ENCODE results near the gene ZNF521.

DNA sequence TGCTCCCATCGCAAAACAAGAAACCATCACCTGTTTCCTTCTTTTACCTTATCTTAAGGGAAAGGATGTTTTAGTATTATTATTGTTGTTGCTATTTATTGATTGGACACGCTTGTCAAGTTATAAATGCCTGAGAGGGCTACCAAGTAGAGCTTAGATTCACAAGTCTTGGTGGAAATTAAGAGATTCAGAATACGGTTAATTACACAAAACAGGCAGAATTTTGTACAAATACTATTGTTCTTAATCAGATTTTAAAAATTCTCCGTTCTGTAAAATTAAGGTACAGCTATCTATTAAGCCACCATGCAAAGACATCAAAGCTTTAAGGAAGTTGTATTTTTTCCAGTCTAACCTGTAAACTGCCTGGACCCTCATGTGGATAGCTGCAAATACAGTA, 1.1 kb upstream of the ZNF521 start:
- TF ChIP-seq, protein P1, sequence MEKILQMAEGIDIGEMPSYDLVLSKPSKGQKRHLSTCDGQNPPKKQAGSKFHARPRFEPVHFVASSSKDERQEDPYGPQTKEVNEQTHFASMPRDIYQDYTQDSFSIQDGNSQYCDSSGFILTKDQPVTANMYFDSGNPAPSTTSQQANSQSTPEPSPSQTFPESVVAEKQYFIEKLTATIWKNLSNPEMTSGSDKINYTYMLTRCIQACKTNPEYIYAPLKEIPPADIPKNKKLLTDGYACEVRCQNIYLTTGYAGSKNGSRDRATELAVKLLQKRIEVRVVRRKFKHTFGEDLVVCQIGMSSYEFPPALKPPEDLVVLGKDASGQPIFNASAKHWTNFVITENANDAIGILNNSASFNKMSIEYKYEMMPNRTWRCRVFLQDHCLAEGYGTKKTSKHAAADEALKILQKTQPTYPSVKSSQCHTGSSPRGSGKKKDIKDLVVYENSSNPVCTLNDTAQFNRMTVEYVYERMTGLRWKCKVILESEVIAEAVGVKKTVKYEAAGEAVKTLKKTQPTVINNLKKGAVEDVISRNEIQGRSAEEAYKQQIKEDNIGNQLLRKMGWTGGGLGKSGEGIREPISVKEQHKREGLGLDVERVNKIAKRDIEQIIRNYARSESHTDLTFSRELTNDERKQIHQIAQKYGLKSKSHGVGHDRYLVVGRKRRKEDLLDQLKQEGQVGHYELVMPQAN (conservative IDR thresholded peaks at IDR 0.05), result no peak
- no peak for TF ChIP-seq SP1 (IDR thresholded peaks at IDR 0.05; ENCODE audit: low read depth, low read length)
- TF ChIP-seq, protein P2, sequence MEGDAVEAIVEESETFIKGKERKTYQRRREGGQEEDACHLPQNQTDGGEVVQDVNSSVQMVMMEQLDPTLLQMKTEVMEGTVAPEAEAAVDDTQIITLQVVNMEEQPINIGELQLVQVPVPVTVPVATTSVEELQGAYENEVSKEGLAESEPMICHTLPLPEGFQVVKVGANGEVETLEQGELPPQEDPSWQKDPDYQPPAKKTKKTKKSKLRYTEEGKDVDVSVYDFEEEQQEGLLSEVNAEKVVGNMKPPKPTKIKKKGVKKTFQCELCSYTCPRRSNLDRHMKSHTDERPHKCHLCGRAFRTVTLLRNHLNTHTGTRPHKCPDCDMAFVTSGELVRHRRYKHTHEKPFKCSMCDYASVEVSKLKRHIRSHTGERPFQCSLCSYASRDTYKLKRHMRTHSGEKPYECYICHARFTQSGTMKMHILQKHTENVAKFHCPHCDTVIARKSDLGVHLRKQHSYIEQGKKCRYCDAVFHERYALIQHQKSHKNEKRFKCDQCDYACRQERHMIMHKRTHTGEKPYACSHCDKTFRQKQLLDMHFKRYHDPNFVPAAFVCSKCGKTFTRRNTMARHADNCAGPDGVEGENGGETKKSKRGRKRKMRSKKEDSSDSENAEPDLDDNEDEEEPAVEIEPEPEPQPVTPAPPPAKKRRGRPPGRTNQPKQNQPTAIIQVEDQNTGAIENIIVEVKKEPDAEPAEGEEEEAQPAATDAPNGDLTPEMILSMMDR (IDR thresholded peaks at IDR 0.05 in 2 of 3, conservative IDR thresholded peaks at IDR 0.05 in 1 of 3; ENCODE audit: control insufficient read depth in 2 of 3, extremely low read depth in 1 of 3, insufficient read depth in 1 of 3, low read depth in 3 of 3, low read length in 3 of 3), result no peak
- TF ChIP-seq EZH2 (IDR thresholded peaks at IDR 0.05; ENCODE audit: borderline replicate concordance, control insufficient read depth, low read depth, low read length), result no peak
- no peak for TF ChIP-seq CEBPB (IDR thresholded peaks at IDR 0.05; ENCODE audit: borderline replicate concordance in 1 of 2, low read depth in 2 of 2, low read length in 2 of 2)
- no peak for TF ChIP-seq MXI1 (IDR thresholded peaks at IDR 0.05; ENCODE audit: low read depth, low read length)
- TF ChIP-seq, protein P3, sequence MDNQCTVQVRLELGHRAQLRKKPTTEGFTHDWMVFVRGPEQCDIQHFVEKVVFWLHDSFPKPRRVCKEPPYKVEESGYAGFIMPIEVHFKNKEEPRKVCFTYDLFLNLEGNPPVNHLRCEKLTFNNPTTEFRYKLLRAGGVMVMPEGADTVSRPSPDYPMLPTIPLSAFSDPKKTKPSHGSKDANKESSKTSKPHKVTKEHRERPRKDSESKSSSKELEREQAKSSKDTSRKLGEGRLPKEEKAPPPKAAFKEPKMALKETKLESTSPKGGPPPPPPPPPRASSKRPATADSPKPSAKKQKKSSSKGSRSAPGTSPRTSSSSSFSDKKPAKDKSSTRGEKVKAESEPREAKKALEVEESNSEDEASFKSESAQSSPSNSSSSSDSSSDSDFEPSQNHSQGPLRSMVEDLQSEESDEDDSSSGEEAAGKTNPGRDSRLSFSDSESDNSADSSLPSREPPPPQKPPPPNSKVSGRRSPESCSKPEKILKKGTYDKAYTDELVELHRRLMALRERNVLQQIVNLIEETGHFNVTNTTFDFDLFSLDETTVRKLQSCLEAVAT (IDR thresholded peaks at IDR 0.05), result no peak
- TF ChIP-seq ESRRA (IDR thresholded peaks at IDR 0.05; ENCODE audit: low read length), result no peak
- TF ChIP-seq, protein P4, sequence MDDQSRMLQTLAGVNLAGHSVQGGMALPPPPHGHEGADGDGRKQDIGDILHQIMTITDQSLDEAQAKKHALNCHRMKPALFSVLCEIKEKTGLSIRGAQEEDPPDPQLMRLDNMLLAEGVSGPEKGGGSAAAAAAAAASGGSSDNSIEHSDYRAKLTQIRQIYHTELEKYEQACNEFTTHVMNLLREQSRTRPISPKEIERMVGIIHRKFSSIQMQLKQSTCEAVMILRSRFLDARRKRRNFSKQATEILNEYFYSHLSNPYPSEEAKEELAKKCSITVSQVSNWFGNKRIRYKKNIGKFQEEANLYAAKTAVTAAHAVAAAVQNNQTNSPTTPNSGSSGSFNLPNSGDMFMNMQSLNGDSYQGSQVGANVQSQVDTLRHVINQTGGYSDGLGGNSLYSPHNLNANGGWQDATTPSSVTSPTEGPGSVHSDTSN (IDR thresholded peaks at IDR 0.05; ENCODE audit: insufficient replicate concordance, low read depth, low read length), result no peak
